SK-N-MC (cell line): ENCODE data around the gene CBS.
"Not testable (repeated sequence)": the region's sequence is repeated elsewhere in the genome, so short reads cannot be mapped to it uniquely, and the experiment has no call there.

Experiments
- DNase-seq: peaks from one replicate; pipeline ENCODE4 v3.0.0-alpha.2; 2011; ENCODE audit warnings: low read depth, low spot score
- H3K27ac ChIP-seq: fragments of 200-600 bp; sonication (generic); 2 replicates; pipeline ENCODE4 v1.5.1; 2016; ENCODE audit warnings: mixed run types
- H3K36me3 ChIP-seq: fragments of 200-600 bp; sonication (generic); 2 replicates; pipeline ENCODE4 v1.6.1; 2017; ENCODE audit warnings: antibody characterized with exemption, low read length, mixed read lengths; ENCODE audit not compliant: insufficient read depth
- H3K4me3 ChIP-seq: fragments of 200-600 bp; sonication (generic); 2 replicates; pipeline ENCODE4 v1.5.1; 2016
- H3K9ac ChIP-seq: fragments of 200-600 bp; sonication (generic); 2 replicates; pipeline ENCODE4 v1.8.0; 2017; ENCODE audit warnings: mixed run types, mixed read lengths; ENCODE audit not compliant: insufficient read length
- H3K9me3 ChIP-seq: fragments of 200-600 bp; sonication (generic); 2 replicates; pipeline ENCODE4 v1.6.1; 2017; ENCODE audit warnings: low read depth, mild to moderate bottlenecking, antibody characterized with exemption, low read length, moderate library complexity, mixed read lengths

Gene CBS

GRCh38 chr21:43082587-43083300 is 7.1 kb upstream of the CBS start:
- H3K9me3 ChIP-seq, H3K36me3 ChIP-seq, H3K27ac ChIP-seq, H3K4me3 ChIP-seq, H3K9ac ChIP-seq, DNase-seq: not testable (repeated sequence)

GRCh38 chr21:43076643-43077042 is 1.0 kb upstream of the CBS start:
- H3K4me3 ChIP-seq, DNase-seq, H3K36me3 ChIP-seq, H3K27ac ChIP-seq, H3K9ac ChIP-seq, H3K9me3 ChIP-seq: not testable (repeated sequence)

- H3K9ac ChIP-seq, H3K9me3 ChIP-seq, H3K36me3 ChIP-seq, DNase-seq, H3K4me3 ChIP-seq, H3K27ac ChIP-seq: not testable (repeated sequence)
Measured at GRCh38 chr21:43076023-43076637, 495 bp upstream of the CBS start.

- H3K4me3 ChIP-seq, H3K27ac ChIP-seq, H3K36me3 ChIP-seq, DNase-seq, H3K9me3 ChIP-seq, H3K9ac ChIP-seq: not testable (repeated sequence)
Measured at GRCh38 chr21:43074401-43075169, 1.1 kb downstream of the CBS start.

- not testable (repeated sequence) for H3K36me3 ChIP-seq, H3K9me3 ChIP-seq, DNase-seq, H3K9ac ChIP-seq, H3K27ac ChIP-seq, H3K4me3 ChIP-seq
Measured at GRCh38 chr21:43072742-43073141, 2.9 kb downstream of the CBS start.

- not testable (repeated sequence) for H3K9me3 ChIP-seq, H3K9ac ChIP-seq, H3K4me3 ChIP-seq, H3K36me3 ChIP-seq, H3K27ac ChIP-seq, DNase-seq
Measured at GRCh38 chr21:43069682-43070081, 6.0 kb downstream of the CBS start.

- not testable (repeated sequence) for DNase-seq, H3K36me3 ChIP-seq, H3K4me3 ChIP-seq, H3K9me3 ChIP-seq, H3K27ac ChIP-seq, H3K9ac ChIP-seq
Measured at GRCh38 chr21:43068065-43068464, 7.6 kb downstream of the CBS start.

- not testable (repeated sequence) for H3K9ac ChIP-seq, H3K36me3 ChIP-seq, H3K4me3 ChIP-seq, H3K9me3 ChIP-seq, DNase-seq, H3K27ac ChIP-seq
Measured at GRCh38 chr21:43066690-43067089, 8.9 kb downstream of the CBS start.

GRCh38 chr21:43065991-43066390 is 9.6 kb downstream of the CBS start:
- DNase-seq, H3K36me3 ChIP-seq, H3K9me3 ChIP-seq, H3K27ac ChIP-seq, H3K9ac ChIP-seq, H3K4me3 ChIP-seq: not testable (repeated sequence)

- H3K36me3 ChIP-seq, DNase-seq, H3K4me3 ChIP-seq, H3K27ac ChIP-seq, H3K9me3 ChIP-seq, H3K9ac ChIP-seq: not testable (repeated sequence)
Measured at GRCh38 chr21:43064265-43064917, 11.2 kb downstream of the CBS start.

- not testable (repeated sequence) for H3K4me3 ChIP-seq, H3K36me3 ChIP-seq, H3K9ac ChIP-seq, H3K9me3 ChIP-seq, DNase-seq, H3K27ac ChIP-seq
Measured at GRCh38 chr21:43062955-43063664, 12.5 kb downstream of the CBS start.

- not testable (repeated sequence) for H3K9me3 ChIP-seq, H3K9ac ChIP-seq, H3K4me3 ChIP-seq, H3K36me3 ChIP-seq, DNase-seq, H3K27ac ChIP-seq
Measured at GRCh38 chr21:43053112-43053511, 22.5 kb downstream of the CBS start.

GRCh38 chr21:43045876-43046821 is 29.5 kb downstream of the CBS start:
- DNase-seq, H3K27ac ChIP-seq, H3K36me3 ChIP-seq, H3K9me3 ChIP-seq, H3K9ac ChIP-seq, H3K4me3 ChIP-seq: not testable (repeated sequence)
